C4-2B (cell line): ENCODE results near the gene ARHGEF16.

Experiments used
- H3K27ac ChIP-seq: fragments of 450-650 bp; 2 replicates; pipeline ENCODE4 v1.5.1; 2017
- CTCF ChIP-seq: fragments of 450-650 bp; conservative IDR thresholded peaks from 2 replicates; pipeline ENCODE4 v1.5.1; 2017; ENCODE audit warnings: mild to moderate bottlenecking
- ZFX ChIP-seq: fragments of 450-650 bp; IDR thresholded peaks from 2 replicates; pipeline ENCODE4 v1.6.1; 2017

ARHGEF16 gene

DNA sequence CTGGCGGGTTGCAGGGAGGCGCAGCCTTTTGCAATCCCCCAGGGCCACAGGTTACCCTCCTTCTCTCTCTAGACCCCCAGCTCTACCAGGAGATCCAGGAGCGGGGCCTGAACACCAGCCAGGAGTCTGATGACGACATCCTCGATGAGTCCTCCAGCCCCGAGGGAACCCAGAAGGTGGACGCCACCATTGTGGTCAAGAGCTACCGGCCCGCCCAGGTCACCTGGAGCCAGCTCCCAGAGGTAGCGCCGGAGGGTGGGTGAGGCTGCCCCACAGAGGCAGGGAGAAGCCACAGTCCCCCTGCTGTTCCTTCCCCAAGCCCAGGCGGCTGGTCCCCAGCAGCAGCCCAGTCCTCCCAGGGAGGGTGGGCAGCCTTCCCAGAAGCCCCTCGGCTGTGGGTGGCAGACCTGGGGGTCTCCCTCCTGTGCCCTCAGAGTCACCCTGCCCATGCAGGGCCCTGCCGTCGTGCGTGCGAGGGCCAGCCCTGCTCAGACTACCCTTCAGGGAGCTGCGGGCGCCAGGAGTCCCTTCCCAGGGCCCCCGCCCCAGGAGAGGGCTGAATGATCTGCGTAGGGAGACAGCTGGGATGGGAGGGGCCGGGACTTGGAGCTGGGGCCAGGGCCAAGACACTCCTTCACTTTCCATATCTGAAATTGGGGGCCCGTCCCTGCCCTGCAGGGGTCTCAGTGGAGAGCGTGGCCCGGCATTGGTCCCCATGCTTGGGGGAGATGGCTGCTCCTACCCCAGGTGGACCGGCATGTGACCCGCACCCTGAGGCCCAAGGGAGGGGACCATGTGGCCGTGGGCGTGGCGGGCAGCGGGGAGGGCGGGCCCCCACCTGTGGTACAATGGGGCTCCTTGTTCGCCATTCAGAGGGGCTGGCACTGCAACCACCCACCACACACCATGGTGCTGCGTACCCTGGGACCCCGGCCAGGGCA is 12.9 kb downstream of the ARHGEF16 start:
- no peak overlapping the region for H3K27ac ChIP-seq
- TF ChIP-seq CTCF (no peak), ZFX (no peak)

- H3K27ac ChIP-seq = no peak overlapping the region
- TF ChIP-seq ZFX = no peak
- TF ChIP-seq CTCF = no peak
Measured at GRCh38 chr1:3468236-3469103, 14.0 kb downstream of the ARHGEF16 start.

DNA sequence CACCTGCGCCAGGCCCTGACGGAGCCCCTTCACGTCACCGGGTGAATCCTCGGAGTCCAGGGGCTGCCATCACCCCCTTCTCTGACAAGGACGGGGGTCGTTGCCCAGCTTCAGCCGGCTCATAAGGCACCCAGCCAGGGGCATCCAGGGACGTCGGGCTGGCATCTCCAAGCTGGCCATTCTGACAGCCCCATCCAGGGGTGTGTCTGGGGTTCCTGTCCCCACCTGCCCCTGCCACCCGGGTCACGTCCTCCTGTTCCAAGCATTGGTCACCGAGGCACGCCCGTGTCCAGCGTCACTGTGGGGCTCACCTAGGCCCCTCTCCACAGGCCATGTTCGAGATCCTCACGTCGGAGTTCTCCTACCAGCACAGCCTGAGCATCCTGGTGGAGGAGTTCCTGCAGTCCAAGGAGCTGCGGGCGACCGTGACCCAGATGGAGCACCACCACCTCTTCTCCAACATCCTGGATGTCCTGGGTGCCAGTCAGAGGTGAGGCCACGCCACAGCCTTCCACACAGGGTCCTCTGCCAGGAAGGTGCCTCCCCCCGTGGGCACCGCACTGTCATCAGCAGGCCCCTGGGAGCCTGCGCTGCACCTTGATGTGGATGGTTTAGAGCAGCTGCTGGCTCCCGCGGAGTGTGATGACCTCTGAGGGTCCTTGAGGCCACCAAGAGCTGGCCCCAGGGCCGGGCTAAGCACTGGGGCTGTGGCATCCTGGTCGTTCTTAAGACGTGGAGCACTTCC is 14.8 kb downstream of the ARHGEF16 start:
- TF ChIP-seq CTCF = no peak
- TF ChIP-seq ZFX = no peak
- H3K27ac ChIP-seq = no peak overlapping the region

- TF ChIP-seq CTCF (no peak), ZFX (no peak)
- no peak overlapping the region for H3K27ac ChIP-seq
Measured at GRCh38 chr1:3469849-3470649, 15.6 kb downstream of the ARHGEF16 start.

GRCh38 chr1:3470650-3471355 is 16.3 kb downstream of the ARHGEF16 start:
- H3K27ac ChIP-seq = no peak overlapping the region
- TF ChIP-seq CTCF (no peak), ZFX (no peak)

DNA sequence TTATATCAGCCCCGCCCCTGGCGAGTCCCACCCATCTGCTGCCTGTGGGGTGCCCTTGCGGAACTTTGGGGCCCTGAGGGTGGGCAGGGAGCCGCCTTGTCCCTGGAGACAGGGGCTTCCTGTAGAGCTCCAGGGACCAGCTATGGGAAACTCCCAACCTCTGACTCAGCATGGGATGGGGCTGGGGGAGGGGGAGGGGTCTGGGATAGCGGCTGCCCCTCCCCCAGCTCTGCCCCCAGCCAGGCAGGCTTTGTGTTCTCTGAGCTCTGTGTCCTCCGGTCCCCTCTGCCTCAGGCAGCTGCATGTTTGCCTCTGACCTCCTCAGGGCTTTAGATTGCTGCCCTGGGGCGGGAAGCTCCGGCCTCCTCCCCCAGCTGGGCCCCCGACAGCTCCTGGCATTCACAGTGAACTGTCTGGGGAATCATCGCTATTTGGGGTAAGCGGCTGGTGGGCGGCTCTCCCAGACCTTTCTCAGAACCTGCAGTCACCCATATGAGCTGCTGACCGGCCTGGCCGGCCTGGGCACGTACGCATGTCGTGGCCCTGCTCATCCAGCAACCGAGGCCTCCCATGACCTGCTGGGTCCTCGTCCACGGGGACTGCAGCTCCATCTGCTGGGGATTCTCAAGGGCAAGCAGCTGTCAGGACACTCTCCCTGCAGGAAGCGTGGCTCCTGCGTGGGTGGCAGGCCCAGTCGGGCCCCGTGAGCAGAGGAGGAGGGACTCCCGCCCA is 17.1 kb downstream of the ARHGEF16 start:
- H3K27ac ChIP-seq = no peak overlapping the region
- TF ChIP-seq ZFX (no peak), CTCF (no peak)
